ENCODE measurements around the gene CMIP.

CMIP gene

DNA sequence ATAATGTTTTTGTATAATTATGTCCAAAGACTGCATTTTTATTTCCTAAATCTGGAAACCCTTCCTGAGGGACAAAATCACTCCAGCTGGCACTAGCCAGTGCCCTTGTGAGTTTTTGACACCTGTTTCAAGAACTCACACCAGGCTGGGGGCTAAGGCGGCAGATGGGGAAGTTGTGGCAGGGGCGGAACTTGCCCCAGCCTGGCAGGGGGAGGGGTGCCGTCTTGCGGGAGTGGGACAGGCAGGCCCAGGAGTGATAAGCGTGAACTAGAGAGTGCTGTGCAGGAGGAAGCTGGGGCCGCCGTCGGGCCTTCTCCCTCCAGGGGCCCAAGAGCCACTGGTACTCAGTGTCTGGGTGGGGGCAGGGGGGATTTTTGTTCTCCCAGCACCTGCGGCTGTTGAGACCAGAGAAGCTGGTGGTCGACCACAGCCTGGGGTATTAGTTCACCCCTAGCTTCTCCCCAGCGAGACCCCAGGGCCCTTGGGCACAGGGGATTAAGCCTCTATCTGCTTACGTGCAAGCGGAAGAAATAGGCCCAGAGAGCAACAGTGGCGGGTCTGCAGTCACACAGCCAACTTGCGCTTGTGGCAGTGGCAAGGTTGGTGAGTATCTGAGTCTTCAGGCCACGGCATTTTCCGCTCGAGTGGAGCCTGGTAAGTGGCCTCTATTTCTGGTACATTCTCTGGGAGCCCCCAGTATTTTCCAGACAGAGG, 294.3 kb downstream of the CMIP start:
- TF ChIP-seq GATA3 (IDR thresholded peaks at IDR 0.05; ENCODE audit: low read depth, low read length) (no peak), GATA2 (IDR thresholded peaks at IDR 0.05; ENCODE audit: low read depth, low read length) (no peak)

DNA sequence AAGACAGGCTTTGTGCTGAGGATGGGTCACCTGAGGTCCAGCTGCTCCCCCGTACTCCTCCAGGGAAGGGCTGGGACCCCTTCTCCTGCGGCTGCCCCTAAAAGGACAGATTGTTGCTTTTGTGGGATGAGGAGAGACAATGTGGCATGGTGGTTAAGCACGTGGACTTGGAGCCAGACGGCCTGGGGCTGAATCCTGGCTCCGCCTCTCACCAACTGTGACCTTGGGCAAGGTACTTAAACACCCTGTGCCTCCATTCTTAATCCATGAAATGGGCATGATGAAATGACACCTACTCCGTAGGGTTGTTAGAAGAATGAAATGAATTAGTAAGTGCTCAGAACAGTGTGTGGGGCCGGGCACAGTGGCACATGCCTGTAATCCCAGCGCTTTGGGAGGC, 294.9 kb downstream of the CMIP start:
- TF ChIP-seq GATA2 (IDR thresholded peaks at IDR 0.05; ENCODE audit: low read depth, low read length): no peak
- no peak for TF ChIP-seq GATA3 (IDR thresholded peaks at IDR 0.05; ENCODE audit: low read depth, low read length)

DNA sequence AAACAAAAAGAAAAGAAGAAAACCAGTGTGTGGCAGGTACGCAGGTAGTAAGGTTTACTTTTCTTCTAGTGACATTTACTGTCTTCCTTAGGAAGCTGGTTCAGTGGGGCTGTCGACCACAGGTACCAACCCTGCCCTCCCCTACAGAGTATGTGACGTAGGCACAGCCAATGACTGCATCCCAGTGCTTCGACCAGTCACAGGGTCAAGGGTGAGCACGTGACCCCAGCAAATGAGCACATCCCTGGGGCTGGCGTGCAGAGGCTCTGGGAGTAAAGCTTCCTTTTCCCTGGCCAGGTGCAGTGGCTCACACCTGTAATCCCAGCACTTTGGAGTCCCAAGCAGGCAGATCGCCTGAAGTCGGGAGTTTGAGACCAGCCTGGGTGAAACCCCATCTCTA, 295.6 kb downstream of the CMIP start:
- TF ChIP-seq GATA3 (IDR thresholded peaks at IDR 0.05; ENCODE audit: low read depth, low read length) (no peak), GATA2 (IDR thresholded peaks at IDR 0.05; ENCODE audit: low read depth, low read length) (no peak)

DNA sequence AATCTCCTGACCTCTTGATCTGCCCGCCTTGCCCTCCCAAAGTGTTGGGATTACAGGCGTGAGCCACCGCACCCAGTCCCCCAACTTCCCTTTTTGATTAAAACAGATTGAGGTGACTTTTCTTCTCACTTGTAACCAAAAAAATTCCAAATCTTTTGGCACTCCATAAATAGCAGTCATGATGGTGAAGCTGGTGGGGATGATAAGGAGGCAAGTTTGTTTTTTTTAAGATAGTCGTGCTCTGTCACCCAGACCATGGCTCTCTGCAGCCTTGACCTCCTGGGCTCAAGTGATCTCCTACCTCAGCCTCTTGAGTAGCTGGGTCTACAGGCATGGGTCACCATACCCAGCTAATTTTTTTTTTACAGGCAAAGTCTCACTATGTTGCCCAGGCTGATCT, 299.8 kb downstream of the CMIP start:
- TF ChIP-seq GATA3 (IDR thresholded peaks at IDR 0.05; ENCODE audit: low read depth, low read length): no peak
- no peak for TF ChIP-seq GATA2 (IDR thresholded peaks at IDR 0.05; ENCODE audit: low read depth, low read length)

DNA sequence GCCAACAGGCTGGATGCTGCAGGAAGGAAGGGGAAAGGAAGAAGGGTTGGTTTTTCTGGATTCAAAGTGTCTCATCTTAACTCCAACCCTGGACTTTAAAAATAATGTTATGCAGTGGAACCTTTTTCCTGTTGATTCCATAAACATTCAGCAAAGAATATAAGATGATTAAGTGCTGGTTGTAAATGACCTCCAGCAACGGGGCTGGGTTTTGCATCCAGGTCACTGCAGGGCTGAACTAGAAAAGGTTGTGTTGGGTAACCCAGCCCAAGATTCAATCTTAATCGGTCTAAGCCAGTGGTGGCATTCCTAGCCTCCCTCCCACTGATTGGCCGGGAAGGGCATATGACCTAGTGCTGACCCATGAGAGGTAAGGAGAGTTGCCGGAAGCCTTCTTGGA, 300.3 kb downstream of the CMIP start:
- TF ChIP-seq GATA3 (IDR thresholded peaks at IDR 0.05; ENCODE audit: low read depth, low read length) (no peak), GATA2 (IDR thresholded peaks at IDR 0.05; ENCODE audit: low read depth, low read length) (no peak)

DNA sequence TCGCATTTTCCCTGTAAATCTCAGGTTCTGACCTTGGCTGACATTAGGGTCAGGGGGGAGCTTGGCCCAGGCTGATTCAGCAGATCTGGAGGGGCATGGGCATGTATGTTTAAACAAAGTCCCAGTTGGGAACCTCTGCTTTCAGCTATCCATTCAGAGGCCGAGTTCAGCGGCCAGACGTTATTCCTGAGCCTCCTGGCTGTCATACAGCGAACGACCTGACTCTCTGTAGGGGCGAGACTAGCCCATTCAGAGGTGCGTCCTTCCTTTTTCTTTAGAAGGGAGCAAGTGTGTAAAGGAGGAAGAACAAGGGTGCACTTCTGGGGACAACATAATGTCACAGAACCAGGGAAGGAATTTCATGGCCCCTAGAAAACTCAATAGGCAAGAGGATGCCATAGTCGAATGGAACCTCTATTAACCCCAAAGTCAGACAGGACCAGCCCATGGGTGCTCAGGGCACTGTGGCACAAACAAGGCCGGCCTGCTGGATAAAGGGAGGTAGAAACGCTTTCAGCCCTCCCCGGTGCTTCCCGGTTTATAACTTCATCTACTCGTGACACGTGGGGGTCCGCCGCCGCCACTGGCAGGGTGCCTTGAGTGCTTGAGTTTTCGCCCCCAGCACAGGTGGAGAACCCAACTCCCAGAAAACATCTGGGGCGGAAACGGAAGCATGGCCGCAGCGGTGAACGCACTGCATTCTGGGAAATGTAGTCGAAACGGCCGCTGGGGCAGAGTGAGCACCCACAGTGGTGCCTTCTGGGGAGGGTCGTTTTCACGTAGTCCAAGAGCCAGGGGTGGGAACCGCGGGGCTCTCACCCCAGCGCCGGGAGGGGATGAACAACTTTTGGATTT, 301.3 kb downstream of the CMIP start:
- TF ChIP-seq GATA2 (IDR thresholded peaks at IDR 0.05; ENCODE audit: low read depth, low read length) (no peak), GATA3 (IDR thresholded peaks at IDR 0.05; ENCODE audit: low read depth, low read length) (no peak)

DNA sequence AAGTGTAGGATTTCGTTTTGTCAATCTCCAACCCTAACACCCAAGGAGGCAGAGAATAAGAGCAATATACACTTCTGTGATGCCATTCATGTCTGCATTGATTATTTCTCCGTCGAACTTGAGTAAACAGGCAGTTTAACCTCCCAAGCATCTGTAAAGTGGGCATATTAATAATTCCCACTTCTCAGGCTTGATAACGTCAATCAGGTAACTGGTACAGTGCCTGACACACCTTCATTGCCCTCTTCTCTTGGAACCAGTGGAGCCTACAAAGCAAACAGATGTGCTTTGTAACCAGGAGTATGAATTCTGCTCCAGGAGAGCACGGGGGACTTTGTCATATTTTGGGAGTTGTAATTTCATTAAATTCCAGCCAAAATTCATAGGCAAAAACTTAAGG, 302.0 kb downstream of the CMIP start:
- TF ChIP-seq GATA2 (IDR thresholded peaks at IDR 0.05; ENCODE audit: low read depth, low read length) (no peak), GATA3 (IDR thresholded peaks at IDR 0.05; ENCODE audit: low read depth, low read length) (no peak)

DNA sequence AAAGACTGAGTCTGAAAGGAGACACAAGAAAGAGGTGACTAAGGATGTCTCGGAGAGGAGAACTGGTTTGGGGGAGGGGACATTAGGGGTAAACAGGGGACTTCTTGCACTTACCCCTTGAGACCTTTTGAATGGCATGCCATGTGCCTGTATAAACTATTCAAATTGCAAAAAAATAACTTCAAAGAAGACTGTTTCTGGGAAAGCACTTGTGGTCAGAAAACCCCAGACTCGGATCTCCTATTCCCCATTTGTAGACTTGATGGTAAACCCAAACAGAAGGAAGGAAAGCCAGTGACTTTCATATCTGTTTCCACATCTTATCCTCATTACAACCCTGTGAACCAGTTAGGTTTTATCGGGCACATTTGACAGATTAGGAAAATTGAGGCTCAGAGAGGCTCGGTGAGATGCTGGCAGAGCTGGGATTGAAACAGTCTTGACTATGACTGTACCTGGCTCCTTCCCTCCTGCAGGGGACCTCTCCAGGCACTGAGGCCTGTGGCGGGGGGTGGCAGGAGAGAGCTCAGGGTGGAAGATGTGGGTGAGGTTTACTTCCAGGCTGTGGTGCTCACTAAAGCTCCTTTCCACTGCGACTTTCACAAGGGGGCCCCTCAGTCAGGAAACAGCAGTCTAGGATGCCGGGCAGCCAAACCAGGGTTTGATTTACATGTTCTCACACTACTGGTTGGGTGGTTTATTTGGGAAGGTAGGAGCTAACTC, 304.0 kb downstream of the CMIP start:
- TF ChIP-seq GATA2 (IDR thresholded peaks at IDR 0.05; ENCODE audit: low read depth, low read length) (no peak), GATA3 (IDR thresholded peaks at IDR 0.05; ENCODE audit: low read depth, low read length) (no peak)

DNA sequence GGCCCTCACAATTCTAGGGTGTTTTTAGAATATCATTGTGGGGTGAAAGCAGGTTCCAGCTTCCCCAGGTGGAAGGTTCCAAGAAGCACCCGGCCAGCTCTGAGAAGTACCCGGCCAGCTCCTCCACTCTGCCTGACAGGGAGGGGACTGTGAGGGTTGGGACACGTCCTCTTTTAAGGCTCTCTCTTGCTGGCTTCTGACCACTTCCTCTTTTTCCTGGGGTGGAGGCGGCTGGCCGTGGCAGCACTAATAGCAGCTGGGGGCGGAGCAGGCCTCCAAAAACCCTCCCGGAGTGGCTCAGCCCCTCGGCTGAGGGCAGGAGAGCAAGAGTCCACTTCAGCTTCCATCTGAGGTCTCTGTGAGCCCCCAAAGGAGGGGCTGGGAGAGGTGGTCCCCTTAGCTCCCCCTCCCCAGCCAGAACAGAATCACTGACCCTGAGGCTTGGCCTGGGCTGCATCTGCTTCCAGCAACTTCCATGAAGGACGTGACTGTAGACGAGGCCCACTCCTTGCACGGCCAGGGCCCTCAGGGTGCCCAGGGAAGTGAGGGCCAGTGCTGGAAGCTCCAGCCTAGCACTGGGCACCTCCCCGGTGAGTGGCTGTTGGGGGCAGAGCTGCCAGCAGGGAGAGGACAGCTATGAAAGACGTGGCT, 307.7 kb downstream of the CMIP start:
- TF ChIP-seq GATA3 (IDR thresholded peaks at IDR 0.05; ENCODE audit: low read depth, low read length) (no peak), GATA2 (IDR thresholded peaks at IDR 0.05; ENCODE audit: low read depth, low read length) (no peak)

DNA sequence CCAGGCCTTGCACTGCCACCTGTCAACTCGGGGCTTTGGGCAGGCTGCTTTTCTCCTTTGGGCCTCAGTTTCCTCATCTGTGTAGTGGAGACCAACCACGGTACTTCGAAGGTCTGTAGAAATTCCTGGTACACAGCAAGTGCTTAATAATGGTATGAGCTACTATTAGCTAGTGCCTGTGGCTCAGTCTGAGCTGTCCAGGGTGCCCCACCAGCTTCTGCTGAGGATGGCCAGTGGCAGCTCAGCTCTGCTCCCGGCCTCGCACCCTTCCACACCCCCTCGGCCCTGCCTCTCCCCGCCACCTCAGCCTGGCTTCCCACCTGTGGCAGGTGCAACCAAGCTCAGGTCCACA, 308.2 kb downstream of the CMIP start:
- TF ChIP-seq GATA3 (IDR thresholded peaks at IDR 0.05; ENCODE audit: low read depth, low read length) (no peak), GATA2 (IDR thresholded peaks at IDR 0.05; ENCODE audit: low read depth, low read length) (no peak)

DNA sequence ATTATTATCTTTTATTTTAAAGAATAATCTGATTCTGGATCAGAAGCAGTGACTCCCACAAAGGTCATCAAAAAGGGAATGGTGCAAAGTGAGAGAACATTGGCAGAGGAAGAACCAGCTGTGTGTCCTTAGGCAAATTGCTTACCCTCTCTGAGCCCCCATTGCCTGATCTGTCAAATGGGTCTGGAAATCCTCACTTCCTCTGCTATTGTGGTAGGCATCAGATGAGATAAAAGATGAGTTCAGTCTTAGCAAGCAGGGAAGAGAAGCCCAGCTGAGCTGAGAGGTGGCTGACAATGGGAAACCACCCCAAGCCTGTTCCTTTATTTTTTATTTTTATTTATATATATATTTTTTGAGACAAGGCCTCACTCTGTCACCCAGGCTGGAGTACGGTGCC, 310.2 kb downstream of the CMIP start:
- no peak for TF ChIP-seq GATA3 (IDR thresholded peaks at IDR 0.05; ENCODE audit: low read depth, low read length)
- no peak for TF ChIP-seq GATA2 (IDR thresholded peaks at IDR 0.05; ENCODE audit: low read depth, low read length)

DNA sequence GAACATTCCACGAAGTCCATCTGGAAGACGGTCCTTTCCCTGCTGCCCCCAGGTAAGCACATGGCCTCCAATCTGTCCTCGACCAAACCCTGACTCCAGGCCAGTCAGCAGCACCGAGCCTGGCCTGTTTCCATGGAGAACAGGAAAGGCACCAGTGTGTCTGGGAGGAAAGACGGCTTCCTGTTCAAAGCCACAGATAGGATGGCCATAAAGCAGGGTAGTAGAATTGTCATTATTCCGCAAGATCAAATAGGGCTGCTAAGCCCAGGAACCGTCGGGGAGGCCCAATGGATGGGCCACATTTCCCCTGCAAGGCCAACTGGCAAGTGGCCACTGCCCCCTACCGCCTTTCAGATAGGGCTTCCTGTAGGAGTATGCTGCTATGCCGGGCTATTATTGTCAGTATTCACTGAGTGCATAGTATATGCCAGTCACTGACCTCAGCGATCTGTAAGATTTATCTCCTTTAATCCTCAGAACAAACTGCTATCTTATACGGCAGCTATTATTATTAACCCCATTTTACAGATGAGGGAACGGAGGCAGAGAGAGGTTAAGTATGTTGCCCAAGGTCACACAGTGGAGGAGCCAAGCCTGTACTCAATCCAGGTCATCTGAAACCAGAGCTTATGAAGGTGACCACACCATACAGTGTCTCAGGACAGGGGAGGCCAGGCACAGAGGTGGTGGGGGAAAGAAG, 311.5 kb downstream of the CMIP start:
- no peak for TF ChIP-seq GATA2 (IDR thresholded peaks at IDR 0.05; ENCODE audit: low read depth, low read length)
- TF ChIP-seq GATA3 (IDR thresholded peaks at IDR 0.05; ENCODE audit: low read depth, low read length): no peak

DNA sequence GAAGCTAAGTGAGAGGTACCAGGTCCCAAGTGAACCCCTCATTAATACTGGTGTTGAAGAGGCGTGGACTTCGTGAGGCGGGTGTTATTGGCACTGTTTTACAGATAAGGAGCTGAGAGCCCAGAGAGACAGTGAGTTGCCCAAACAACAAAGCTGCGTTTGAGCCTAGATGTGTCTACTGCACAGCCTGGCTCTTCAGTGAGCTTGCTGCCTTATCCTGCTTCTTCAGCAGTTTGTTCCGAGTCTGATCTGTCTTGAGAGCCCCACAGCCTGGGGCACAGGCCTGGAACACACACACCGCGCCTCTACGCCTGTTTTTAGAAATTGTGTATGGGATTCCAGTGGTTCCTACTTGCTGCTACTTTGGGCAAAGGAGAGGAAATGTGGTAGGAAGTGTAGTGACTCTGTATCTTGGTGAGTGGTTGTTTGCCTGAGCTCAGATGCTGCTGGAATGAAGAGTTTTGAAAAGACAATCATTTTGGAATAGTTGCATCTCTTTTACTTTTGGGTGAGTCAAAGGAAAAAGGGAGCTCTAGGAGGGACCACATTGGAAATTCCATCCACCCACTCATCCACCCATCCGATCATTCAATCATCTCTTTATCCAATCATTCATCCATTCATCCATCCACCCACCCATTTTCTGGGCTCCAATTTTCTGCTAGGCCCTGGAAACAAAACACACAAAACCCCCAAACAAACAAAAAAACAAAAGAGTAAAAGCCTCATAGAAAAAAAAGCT, 312.2 kb downstream of the CMIP start:
- TF ChIP-seq GATA3 (IDR thresholded peaks at IDR 0.05; ENCODE audit: low read depth, low read length): no peak
- no peak for TF ChIP-seq GATA2 (IDR thresholded peaks at IDR 0.05; ENCODE audit: low read depth, low read length)

Measured in SH-SY5Y (cell line).